Caco-2 (cell line): ENCODE data around the gene BMERB1. TPM values are rescaled to one million over a fixed set of nuclear protein-coding genes. Genes with fewer than 3 reads are reported as not detected.

Experiments used
- BruUV-seq: library from RNA; stranded (reverse); fragments of 400-500 nt; replicated peaks from 2 replicates; lab custom pipeline; 2021; lab: Mats Ljungman, UMichigan
- CTCF ChIA-PET: fragments of 300-600 bp; sonication (Branson Sonifier 250); formaldehyde crosslinking; loops from one replicate; lab custom pipeline; 2022; ENCODE audit warnings: antibody characterized with exemption; lab: Charles Lee
- POLR2A ChIA-PET: fragments of 300-600 bp; sonication (Branson Sonifier 250); formaldehyde crosslinking; loops from one replicate; lab custom pipeline; 2022; ENCODE audit warnings: antibody characterized with exemption; lab: Charles Lee
- DNase-seq, 2 experiments: peaks; one replicate each; pipeline versions ENCODE4 v3.0.0 to v3.0.0-alpha.2; 2020 to 2022
- H3K27me3 ChIP-seq: replicated peaks from 2 replicates; pipeline ENCODE4 v1.6.0; 2011; ENCODE audit warnings: low read length; ENCODE audit not compliant: control insufficient read depth, insufficient read depth
- H3K36me3 ChIP-seq: 2 replicates; pipeline ENCODE4 v1.5.1; 2011; ENCODE audit warnings: low read length; ENCODE audit not compliant: control insufficient read depth, insufficient read depth
- H3K4me1 ChIP-seq: fragments of 250-450 bp; sonication (Bioruptor Pico); 2 replicates; pipeline ENCODE4 v1.5.1; 2020; ENCODE audit warnings: mild to moderate bottlenecking
- H3K4me3 ChIP-seq: 2 replicates; pipeline ENCODE4 v1.5.1; 2011; ENCODE audit warnings: low read depth, mild to moderate bottlenecking, control low read depth, low read length
- H3K9me3 ChIP-seq: fragments of 250-450 bp; sonication (Bioruptor Pico); 2 replicates; pipeline ENCODE4 v1.5.1; 2020; ENCODE audit warnings: mild to moderate bottlenecking, moderate library complexity
- H3K27ac Mint-ChIP-seq: one replicate; pipeline ENCODE4 v1.8.0; 2022; ENCODE audit warnings: mixed read lengths; ENCODE audit not compliant: unreplicated experiment
- H3K27me3 Mint-ChIP-seq: one replicate; pipeline ENCODE4 v1.8.0; 2022; ENCODE audit warnings: mixed read lengths; ENCODE audit not compliant: insufficient read depth, unreplicated experiment
- H3K36me3 Mint-ChIP-seq: one replicate; pipeline ENCODE4 v1.8.0; 2022; ENCODE audit warnings: mild to moderate bottlenecking, mixed read lengths; ENCODE audit not compliant: insufficient read depth, unreplicated experiment
- H3K4me1 Mint-ChIP-seq: one replicate; pipeline ENCODE4 v1.8.0; 2022; ENCODE audit warnings: low read depth, mixed read lengths; ENCODE audit not compliant: unreplicated experiment
- H3K4me3 Mint-ChIP-seq: one replicate; pipeline ENCODE4 v1.8.0; 2022; ENCODE audit warnings: mild to moderate bottlenecking, moderate library complexity, mixed read lengths; ENCODE audit not compliant: unreplicated experiment
- H3K9me3 Mint-ChIP-seq: one replicate; pipeline ENCODE4 v1.8.0; 2022; ENCODE audit warnings: mixed read lengths; ENCODE audit not compliant: unreplicated experiment
- intact Hi-C: fragments of 100-400 bp; cut with micrococcal nuclease; formaldehyde crosslinking; loops from one replicate; pipeline ENCODE4 v1.10.0; 2022; ENCODE audit not compliant: unreplicated experiment
- total RNA-seq: library from RNA; stranded (reverse); gene quantifications from 2 replicates; pipeline ENCODE4 v1.2.3, GENCODE V29; 2022
- TF ChIP-seq, protein P1 (sequence below), 2 experiments: fragments of 200-600 bp in 1 of 2; IDR thresholded peaks; 1 replicate in 1 of 2; 2 replicates in 1 of 2; pipeline versions ENCODE4 v1.5.1 to v1.8.0; 2011 to 2022; ENCODE audit warnings: antibody characterized with exemption in 1 of 2, control low read depth in 1 of 2, inconsistent platforms in 1 of 2, low read depth in 1 of 2, low read length in 1 of 2, mild to moderate bottlenecking in 1 of 2, moderate library complexity in 1 of 2; ENCODE audit not compliant: insufficient read depth in 1 of 2, severe bottlenecking in 1 of 2, unreplicated experiment in 1 of 2

The BMERB1 gene
- total RNA-seq, 1 experiment from 2014 or later = not detected

DNA sequence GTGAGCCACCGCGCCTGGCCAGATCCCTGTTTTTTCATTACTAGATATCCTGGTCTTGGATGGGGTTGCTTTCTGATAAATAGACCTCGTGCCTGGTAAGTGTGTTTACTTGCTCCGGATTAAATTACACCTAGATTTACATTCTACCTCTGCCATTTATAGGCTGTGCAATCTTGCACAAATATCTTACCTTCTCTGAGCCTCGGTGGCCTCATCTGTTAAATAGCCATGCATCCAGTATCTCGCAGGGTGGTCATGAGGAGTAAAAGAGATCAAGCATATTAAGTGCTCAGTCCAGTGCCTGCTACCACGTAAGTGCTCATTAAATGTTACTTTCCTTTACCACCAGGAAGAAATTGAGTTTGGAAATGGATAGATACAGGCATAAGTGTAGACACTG lies 98.4 kb downstream of the BMERB1 start:
- H3K36me3 Mint-ChIP-seq = no peaks in the 10 kb centered on the region
- H3K4me1 Mint-ChIP-seq = no peaks in the 10 kb centered on the region
- ChIA-PET CTCF (no interaction called here), POLR2A (no interaction called here)
- no peaks in the 10 kb centered on the region for H3K36me3 ChIP-seq
- no peak overlapping the region for H3K27ac Mint-ChIP-seq
- H3K4me1 ChIP-seq = no peaks in the 10 kb centered on the region
- H3K9me3 Mint-ChIP-seq = no peaks in the 10 kb centered on the region
- H3K9me3 ChIP-seq = no peaks in the 10 kb centered on the region
- no peak overlapping the region for H3K4me3 ChIP-seq
- no peak overlapping the region for H3K4me3 Mint-ChIP-seq
- no peak for DNase-seq
- no TSS peak for BruUV-seq
- H3K27me3 ChIP-seq = no peaks in the 10 kb centered on the region
- intact Hi-C loops = loop anchor here (10.0 kb wide), 1 partner anchor 112 kb away; the partner anchor contains the start of gene MARF1
- TF ChIP-seq, protein P1, sequence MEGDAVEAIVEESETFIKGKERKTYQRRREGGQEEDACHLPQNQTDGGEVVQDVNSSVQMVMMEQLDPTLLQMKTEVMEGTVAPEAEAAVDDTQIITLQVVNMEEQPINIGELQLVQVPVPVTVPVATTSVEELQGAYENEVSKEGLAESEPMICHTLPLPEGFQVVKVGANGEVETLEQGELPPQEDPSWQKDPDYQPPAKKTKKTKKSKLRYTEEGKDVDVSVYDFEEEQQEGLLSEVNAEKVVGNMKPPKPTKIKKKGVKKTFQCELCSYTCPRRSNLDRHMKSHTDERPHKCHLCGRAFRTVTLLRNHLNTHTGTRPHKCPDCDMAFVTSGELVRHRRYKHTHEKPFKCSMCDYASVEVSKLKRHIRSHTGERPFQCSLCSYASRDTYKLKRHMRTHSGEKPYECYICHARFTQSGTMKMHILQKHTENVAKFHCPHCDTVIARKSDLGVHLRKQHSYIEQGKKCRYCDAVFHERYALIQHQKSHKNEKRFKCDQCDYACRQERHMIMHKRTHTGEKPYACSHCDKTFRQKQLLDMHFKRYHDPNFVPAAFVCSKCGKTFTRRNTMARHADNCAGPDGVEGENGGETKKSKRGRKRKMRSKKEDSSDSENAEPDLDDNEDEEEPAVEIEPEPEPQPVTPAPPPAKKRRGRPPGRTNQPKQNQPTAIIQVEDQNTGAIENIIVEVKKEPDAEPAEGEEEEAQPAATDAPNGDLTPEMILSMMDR (IDR thresholded peaks at IDR 0.05; ENCODE audit: insufficient read depth in 1 of 2, low read depth in 1 of 2, low read length in 1 of 2, severe bottlenecking in 1 of 2, unreplicated experiment in 1 of 2) = no peak
- peaks cover 8% of the 10 kb centered on the region for H3K27me3 Mint-ChIP-seq

DNA sequence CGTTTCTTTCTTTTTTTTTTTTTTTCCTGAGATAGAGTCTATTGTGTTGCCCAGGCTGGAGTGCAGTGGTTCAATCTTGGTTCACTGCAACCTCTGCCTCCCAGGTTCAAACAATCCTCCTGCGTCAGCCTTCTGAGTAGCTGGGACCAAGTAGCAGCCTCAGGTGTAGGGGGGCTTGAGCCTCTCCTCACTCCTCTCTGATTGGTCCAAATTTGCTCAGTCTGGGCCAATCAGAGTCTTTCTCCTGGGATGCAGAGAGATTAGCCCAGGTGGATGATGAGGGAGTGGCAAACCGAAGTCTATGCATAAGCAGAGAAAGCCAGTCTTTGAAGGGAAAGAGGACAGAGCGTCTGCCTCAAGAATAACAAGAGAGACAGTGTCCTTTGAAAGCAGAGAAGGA lies 99.0 kb downstream of the BMERB1 start:
- ChIA-PET POLR2A (no interaction called here), CTCF (no interaction called here)
- no peaks in the 10 kb centered on the region for H3K27me3 ChIP-seq
- Mint-ChIP-seq H3K9me3 (no peaks in the 10 kb centered on the region), H3K4me1 (no peaks in the 10 kb centered on the region), H3K4me3 (no peak overlapping the region), H3K27ac (no peak overlapping the region), H3K36me3 (no peaks in the 10 kb centered on the region), H3K27me3 (peaks cover 8% of the 10 kb centered on the region)
- intact Hi-C loops = loop anchor here (10.0 kb wide), 1 partner anchor 111 kb away; the partner anchor contains the start of gene MARF1
- no peaks in the 10 kb centered on the region for H3K9me3 ChIP-seq
- no peaks in the 10 kb centered on the region for H3K36me3 ChIP-seq
- TF ChIP-seq, protein P1 (IDR thresholded peaks at IDR 0.05; ENCODE audit: insufficient read depth in 1 of 2, low read depth in 1 of 2, low read length in 1 of 2, severe bottlenecking in 1 of 2, unreplicated experiment in 1 of 2) = no peak
- no peak overlapping the region for H3K4me3 ChIP-seq
- no peak for DNase-seq
- no TSS peak for BruUV-seq
- no peaks in the 10 kb centered on the region for H3K4me1 ChIP-seq

DNA sequence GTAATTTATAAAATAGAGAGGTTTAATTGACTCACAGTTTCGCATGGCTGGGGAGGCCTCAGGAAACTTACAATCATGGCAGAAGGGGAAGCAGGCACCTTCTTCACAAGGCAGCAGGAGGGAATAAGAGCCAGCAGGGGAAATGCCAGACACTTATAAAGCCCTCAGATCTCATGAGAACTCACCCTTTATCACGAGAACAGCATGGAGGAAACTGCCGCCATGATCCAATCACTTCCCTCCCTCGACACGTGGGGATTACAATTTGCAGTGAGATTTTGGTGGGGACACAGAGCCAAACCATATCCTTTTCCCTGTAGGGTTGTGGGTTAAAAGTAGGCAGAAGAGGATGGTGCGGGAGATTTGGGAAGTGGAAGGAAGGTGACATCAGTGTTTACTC lies 101.4 kb downstream of the BMERB1 start:
- intact Hi-C loops = loop anchor here (10.0 kb wide), 1 partner anchor 109 kb away; the partner anchor contains the start of gene MARF1
- Histone ChIP-seq H3K27me3 (no peaks in the 10 kb centered on the region), H3K36me3 (no peaks in the 10 kb centered on the region), H3K9me3 (no peaks in the 10 kb centered on the region), H3K4me1 (no peaks in the 10 kb centered on the region), H3K4me3 (no peak overlapping the region)
- TF ChIP-seq, protein P1 (IDR thresholded peaks at IDR 0.05; ENCODE audit: insufficient read depth in 1 of 2, low read depth in 1 of 2, low read length in 1 of 2, severe bottlenecking in 1 of 2, unreplicated experiment in 1 of 2) = no peak
- no peak for DNase-seq
- peaks cover 5% of the 10 kb centered on the region for H3K27me3 Mint-ChIP-seq
- no peak overlapping the region for H3K27ac Mint-ChIP-seq
- BruUV-seq = no TSS peak
- ChIA-PET CTCF (no interaction called here), POLR2A (no interaction called here)
- no peaks in the 10 kb centered on the region for H3K36me3 Mint-ChIP-seq
- no peaks in the 10 kb centered on the region for H3K4me1 Mint-ChIP-seq
- no peaks in the 10 kb centered on the region for H3K9me3 Mint-ChIP-seq
- no peak overlapping the region for H3K4me3 Mint-ChIP-seq
